GM12872 (cell line): ENCODE measurements around the gene MBP.
A peak's percentile ranks its signal among the peaks of the same experiment; 100 is the strongest.

Source experiments
- TF ChIP-seq, protein P1 (sequence below): IDR thresholded peaks from 3 replicates; pipeline ENCODE4 v1.5.1; 2011; ENCODE audit warnings: low read depth, mild to moderate bottlenecking, low read length, moderate library complexity; ENCODE audit not compliant: insufficient read depth

Gene MBP

DNA sequence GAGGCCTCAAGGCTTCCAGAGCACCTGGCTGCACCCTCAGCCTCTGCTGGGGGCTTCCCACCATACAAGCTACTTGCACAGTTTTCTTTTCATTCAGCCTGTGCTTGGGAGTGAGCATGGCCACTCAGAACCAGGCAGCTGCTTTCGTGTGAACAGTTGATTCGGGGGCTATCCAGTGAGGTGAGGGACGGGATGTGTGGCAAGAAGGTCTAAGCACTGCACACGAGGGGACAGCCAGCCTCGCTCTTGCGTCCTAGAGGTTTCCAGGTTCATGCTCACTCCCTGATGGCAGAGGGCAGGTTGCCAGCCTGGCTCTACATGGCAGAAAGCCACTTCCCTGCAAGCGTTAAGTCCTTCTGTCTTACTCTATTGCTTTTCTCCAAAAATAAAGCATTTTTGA is 146.2 kb downstream of the MBP start:
- TF ChIP-seq, protein P1, sequence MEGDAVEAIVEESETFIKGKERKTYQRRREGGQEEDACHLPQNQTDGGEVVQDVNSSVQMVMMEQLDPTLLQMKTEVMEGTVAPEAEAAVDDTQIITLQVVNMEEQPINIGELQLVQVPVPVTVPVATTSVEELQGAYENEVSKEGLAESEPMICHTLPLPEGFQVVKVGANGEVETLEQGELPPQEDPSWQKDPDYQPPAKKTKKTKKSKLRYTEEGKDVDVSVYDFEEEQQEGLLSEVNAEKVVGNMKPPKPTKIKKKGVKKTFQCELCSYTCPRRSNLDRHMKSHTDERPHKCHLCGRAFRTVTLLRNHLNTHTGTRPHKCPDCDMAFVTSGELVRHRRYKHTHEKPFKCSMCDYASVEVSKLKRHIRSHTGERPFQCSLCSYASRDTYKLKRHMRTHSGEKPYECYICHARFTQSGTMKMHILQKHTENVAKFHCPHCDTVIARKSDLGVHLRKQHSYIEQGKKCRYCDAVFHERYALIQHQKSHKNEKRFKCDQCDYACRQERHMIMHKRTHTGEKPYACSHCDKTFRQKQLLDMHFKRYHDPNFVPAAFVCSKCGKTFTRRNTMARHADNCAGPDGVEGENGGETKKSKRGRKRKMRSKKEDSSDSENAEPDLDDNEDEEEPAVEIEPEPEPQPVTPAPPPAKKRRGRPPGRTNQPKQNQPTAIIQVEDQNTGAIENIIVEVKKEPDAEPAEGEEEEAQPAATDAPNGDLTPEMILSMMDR: no peak

DNA sequence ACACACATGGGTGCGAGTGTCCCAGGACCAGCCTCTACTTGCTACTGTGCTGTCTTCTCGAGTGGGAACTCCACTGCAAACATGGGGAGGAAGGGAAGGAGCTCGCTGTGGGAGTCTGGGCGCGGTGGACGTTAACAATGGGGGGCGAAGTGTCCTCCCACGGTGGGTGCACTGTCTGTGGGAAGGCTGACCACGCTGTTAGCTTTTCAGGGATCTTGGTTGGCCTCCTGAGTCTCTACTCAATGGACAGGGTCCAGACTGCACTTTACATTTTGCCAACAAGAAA is 146.7 kb downstream of the MBP start:
- TF ChIP-seq, protein P1: no peak

DNA sequence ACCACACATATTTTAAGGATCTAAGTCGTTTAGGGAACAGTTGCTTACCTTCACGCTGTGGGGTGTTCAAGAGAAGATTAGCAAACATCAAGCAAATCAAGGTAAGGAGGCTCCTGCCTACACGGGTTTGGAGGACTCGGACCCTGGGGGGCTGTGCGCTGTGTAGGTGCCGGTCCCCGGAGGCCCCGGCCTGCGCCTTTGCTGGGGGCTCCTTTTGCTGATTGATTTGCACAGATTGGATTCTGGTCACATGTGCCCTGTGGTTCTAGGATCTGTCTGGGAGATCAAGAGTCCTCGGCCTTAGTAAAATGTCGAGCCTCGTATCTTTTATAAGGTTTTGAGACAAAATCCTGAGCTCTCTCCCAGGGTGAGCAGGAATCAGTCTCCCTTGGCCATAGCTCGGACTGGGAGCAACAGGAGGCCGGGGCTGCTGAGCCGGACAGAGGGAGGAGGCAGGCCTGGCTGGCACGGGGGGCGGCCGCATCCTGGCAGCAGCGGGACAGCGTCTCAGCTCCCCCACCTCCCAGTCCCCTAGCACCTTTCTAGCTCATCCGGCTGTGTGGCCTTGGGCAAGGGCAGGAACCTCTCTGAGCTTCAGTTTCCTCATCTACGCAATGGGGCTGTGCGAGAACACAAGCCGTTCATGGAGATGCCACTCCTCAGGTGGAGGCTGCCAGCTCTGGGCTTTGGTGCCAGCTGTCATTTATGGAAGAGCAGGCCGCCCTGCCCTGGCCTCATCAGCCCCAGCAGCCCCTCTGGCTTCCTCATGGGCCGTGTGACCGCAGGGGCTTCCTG is 147.2 kb downstream of the MBP start:
- TF ChIP-seq, protein P1: no peak

DNA sequence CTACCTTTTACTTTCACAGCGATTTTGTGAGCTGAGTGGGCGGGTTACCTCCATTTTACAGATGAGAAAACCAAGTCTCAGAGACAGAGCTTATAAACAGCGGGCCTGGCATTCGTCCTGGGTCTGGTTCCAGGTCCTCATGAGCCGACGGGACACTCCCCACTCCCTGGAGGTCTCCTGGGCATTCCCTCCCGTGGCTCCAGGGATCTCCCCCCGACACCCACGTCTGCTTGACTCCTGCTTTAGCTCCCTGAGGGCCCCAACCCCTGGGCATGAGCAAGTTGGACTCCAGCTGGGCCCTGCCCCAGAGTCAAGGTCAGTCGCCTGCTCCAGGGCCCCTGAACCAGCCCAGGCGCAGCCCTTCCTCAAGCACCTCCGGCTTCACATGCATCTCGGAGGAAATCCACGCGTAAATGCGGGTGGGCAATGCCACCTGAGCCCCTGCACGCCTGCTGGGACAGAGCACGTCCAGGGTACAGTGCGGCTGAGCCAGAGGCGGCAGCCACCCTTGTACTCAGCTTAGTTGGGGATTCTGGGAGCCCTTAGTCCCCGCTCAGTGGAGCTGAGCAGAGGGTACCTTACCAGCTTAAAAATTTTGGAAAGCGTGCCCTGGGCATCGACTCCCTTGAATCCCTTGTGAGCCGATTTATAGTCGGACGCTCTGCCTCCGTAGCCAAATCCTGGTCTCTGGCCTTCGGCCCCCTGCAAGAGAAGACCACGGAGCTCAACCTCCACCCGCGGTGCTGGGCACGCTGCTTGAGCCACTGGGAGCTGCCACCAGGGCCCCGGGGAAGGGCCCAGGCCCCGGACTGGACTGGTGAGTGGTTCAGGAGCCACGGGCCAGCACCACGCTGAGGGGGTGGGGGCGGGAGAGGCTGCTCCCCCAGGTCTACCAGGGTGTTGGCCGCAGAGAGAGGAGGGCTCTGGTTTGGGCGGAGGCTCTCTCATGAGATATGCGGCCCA is 148.1 kb downstream of the MBP start:
- TF ChIP-seq, protein P1: no peak

DNA sequence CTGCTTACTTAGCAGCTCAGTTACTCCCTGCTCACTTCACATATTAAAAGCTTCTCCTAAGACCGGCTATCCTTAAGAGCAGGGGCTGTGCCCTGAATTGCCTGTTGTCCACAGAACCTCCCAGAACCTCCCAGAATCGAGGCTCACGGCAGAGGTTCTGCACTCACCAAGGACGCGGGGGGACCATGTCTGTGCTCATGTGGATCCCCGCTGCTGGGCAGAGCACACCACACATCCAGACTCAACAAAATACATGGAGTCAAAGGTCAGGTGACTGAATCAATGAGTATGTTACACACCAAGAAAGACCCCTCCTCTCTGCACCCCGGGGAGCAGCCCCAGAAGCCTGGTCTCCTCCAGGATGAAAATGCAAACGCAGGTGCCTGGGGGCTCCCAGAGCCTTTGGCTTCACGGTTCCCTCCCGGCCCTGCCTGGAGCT is 149.0 kb downstream of the MBP start:
- TF ChIP-seq, protein P1: no peak

DNA sequence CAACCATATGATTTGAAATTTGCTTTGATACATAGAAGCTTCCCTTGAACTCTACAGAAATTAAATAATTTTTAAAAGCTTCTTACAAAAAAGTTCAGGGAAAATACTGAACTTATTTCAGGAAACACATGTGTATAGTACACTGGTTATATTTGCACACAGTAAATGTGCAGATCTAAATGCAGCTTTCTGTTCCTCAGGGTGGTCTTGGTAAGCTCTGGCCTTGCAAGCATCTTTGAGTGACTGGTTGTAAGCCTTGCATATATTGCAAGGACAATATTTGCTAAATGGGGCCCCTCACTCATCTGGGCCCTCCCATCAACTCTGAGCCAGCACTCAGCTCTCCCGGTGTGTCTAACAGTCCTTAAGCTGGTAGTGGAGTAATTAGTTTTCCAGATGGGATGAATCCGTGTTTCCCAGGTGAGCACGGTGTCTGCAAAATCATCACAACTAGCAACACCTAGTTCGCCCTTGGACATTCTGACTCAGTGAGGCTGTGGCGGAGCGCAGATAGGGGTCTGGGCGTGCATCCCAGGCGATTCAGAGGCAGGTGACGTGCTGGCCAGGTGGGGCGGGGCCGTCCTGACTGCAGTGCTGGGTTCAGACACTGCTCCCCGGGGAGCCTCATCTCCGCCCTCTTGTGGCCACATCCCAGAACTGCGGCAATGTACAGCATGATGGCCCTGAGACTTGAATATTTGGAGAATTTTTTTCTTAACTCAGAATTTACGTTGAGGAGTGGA is 149.6 kb downstream of the MBP start:
- TF ChIP-seq, protein P1: peak; percentile 96

DNA sequence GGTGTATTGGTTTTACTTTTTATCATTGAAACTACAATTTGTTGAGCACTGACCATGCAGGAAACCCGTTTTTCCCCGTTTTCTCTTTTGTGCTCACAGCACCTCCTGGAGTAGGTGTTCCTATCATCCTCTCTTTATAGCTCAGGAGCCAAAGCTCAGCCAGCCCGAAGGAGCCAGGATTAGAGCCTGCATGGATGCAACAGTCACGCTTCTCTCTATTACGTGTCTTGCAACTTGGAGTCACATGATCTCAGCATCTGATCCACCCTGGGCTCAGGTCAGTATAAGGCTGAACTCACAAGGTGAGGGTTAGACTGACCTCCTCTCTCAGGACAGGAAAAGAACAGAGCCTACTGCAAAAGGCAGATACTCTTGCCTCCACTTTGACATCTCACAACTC is 150.5 kb downstream of the MBP start:
- TF ChIP-seq, protein P1: no peak
